GM19240 (cell line): ENCODE results near the gene SLC39A1.

ENCODE experiments used
- DNase-seq: peaks from one replicate; pipeline ENCODE4 v3.0.0; 2011; ENCODE audit warnings: low spot score; ENCODE audit not compliant: insufficient read length

SLC39A1 gene

DNA sequence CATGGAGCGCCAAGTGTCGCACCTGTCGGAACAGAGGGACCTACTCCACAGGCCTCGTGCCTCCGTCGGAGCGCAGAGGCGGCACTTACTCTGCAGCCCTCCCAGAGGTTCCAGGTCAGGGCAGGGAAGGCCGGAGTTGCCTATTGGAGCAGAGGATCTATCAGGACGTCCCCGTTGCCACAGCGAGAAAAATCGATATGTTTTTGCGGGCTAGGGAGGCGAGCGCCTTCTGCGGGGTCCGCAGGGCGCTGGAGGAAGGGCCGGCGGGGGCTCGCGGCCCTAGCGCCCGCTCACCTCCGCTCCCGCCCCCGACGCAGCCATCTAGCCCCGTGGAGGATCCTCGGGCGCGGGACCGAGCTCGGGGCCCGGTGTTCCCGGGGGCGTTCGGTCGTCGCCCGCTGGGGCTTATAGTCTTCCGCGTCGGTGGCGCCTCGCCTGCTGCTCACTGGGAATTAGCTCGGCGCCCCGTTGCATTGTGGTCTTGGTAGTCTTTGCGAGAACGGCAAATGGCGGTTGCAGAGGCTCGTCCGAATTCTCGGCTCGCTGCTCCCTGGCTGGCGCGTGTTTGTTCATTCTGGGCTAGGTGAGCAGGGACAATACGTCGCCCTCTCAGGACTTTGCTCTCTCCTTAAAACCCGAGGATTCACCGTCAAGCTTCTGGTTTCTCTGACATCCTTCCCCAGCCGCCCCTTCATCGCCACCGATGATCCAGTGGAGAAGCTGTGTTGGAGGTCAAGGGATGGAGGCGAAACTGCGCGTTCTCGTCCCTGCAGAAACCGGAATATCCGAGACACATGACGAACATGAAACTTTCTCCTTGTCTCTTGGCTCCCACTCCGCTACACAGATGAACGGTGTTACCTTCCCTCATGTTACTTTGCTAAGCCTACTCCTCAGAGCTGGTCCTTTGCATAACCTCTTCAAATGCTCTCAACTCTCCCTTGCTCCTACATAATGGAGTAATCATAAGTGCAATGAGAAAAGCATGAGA, 14.2 kb upstream of the SLC39A1 start, which contains the start of gene JTB:
Gene JTB (minus strand): TSS at position 425 of the 991 bp plus-strand sequence. CDS start 422 bp downstream, at position 3.
- peak; percentile 66 for DNase-seq

DNA sequence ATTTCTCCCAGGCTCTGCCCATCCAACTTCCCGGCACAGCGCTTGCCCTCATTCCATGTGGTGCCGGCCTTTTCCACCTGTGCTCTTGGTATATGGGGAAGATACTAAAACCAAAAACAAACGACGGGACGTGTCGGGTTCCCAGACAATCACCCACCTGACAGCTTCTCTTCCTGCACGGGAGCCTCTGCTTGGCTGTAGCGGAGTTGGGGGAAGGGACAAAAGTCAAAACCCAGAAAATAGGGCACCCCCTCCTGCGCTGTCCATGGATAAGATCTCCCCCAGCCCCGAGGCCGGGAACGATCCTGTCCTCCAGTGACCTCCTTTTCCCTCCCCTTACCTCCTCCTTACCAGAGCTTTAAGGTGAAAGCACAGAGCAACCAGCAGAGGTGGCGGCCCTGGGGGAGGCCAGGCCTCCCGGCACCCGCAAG, 13.5 kb upstream of the SLC39A1 start:
- no peak for DNase-seq

DNA sequence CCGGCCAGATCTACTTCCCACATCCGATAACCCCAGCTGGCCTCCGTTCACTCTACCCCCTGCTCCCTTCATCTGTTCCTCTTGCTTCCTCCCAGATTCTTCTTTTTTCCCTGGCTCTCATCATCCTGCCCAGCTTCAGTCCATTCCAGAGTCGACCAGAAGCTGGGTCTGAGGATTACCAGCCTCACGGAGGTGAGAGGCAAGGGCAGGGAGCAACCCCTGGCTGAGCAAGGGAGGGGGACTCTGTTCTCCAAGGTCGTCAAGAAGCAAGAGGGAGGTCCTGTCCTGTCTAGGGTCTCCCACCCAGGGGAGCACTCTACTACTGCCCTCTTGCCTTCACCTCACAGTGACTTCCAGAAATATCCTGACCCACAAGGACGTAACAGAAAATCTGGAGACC, 10.2 kb upstream of the SLC39A1 start:
- no peak for DNase-seq

DNA sequence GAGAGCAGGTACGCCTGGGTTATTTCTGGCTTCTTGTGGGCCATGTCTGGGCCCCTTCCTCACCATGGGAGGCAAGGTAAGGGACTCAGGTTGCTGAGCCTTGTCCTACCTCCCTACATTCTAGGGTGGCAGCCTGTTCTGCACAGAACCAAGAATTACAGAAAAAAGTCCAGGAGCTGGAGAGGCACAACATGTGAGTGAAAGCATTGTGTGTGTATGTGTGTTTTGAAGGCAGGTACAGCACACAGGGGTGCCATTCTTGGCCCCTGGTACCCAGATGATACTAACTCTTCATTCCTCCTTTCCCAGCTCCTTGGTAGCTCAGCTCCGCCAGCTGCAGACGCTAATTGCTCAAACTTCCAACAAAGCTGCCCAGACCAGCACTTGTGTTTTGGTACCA, 9.7 kb upstream of the SLC39A1 start:
- no peak for DNase-seq

DNA sequence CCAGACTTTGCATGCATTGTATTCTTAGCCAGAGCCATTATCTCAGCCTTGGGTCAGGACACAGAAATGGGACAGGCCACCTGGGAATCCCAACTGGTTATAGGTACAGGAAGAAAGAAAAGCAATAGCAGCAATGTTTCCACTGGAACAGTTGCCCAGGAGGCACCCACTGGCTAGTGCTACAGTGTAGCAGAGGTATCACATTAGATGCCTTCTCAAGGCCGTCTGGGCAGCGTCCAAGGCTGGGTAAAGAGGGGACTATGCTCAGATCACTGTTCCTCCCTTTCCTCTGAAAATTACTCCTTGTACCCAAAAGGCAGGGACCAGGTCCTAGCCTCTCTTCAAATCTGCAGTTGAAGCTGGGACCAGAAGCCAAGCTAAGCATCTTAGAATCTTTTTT, 7.0 kb upstream of the SLC39A1 start:
- no peak for DNase-seq

DNA sequence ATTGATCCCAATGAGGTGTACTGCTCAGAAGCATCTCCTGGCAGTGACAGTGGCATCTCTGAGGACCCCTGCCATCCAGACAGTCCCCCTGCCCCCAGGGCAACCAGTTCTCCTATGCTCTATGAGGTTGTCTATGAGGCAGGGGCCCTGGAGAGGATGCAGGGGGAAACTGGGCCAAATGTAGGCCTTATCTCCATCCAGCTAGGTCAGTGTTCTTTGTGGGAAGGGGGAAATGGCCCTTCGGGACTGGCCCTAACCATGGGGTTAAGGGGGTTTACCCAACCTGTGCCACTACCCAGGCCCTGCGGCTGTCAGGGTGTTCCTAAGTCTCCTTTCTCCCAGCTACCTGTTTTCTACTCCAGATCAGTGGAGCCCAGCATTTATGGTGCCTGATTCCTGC, 5.6 kb upstream of the SLC39A1 start:
- no peak for DNase-seq

DNA sequence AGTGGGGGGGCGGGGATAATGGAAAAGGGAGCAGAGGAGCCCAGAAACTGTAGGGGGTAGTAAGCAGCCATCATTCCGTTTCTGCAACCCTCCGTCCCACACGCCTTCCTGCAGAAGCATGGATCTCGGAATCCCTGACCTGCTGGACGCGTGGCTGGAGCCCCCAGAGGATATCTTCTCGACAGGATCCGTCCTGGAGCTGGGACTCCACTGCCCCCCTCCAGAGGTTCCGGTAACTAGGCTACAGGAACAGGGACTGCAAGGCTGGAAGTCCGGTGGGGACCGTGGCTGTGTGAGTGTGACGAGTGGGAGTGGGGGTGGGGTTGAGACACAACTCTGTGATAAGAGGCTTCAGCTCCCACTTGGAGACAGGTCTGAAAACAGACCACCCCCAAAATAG, 5.1 kb upstream of the SLC39A1 start:
- DNase-seq = no peak

DNA sequence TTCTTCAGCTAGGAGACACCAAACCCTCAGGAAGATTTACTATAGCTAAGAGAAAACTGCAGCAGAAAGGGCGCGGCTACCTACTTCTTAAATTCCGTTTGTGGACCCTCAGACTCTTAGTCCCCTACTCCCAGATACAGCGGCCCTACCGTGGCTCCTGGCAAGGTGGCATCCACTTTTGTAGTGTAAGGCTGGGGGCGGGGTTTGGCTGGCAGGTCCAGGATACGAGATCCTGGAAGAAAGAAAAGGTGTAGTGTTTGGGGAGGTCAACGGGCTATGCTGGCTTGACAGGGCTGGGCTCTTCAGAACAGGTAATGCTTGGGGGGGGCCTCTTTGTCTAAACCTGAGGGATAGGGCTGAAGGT, 4.6 kb upstream of the SLC39A1 start:
- DNase-seq = no peak

DNA sequence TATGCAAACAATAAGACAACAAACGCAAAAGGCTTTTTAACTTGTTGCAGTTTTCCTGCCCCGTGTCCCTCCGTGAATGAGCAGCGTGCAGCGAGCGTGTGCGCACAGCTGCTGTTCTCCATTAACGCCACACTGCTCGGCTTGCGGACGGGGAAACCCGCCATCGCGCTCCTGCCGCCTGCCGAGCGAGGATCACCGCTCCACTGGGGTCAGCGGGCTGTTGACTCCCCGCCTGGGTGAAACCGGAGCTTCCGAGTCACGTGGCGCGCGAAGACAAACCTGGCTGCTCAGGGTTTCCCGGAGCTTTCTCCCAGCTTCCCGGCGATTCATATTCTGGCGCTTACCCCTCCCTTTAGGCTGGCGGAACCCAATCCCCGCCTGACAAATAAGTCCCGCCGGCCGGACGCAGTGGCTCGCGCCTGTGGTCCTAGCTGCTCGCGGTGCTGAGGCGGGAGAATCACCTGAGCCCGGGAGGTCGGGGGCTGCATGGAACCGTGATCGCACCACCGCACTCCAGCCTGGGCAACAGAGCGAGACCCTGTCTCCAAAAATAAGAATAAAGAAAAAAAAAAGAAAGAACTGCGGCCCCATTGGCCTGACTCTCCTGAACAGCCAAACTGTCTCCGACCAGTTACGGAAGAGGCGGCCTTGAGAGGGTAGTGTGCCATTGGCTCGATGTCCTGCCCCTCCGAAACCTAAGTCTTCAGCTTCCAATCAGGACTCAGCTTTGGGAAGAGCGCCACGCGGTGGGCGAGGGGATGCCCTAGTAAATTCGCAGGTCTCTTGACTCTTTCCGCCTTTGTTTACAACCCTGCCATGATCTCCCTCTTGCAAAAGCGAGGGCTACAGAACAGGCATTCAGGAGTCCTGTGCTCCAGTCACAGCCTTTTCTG, 4.0 kb upstream of the SLC39A1 start, which contains the start of gene CREB3L4:
Gene CREB3L4 (plus strand): TSS at position 796 of the 893 bp plus-strand sequence. CDS start 624 bp downstream, outside the sequence.
- DNase-seq = peak; percentile 77

DNA sequence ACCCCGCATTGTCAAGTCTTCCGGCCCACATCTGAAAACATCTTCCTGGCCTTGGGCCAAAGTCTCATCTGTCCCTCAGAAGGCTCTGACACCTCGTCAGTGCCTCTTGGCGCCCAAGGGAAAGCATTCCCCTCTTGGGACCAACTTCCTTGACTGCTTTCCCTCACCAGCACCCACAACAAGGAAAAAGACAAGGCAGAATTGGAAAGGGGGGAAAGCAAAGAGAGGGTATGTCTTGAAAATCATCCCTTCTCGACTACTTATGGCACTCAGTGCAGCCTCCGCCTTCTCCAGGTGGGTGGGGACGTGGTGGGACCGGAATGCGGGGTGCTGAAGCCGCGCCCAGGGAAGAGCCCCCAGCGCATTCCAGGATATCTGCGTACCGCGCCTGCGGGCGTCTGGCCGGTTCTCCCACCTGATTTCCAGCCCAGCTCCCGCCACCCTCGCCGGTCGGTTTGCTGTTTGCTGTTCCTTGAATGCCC, 554 bp upstream of the SLC39A1 start:
- no peak for DNase-seq

DNA sequence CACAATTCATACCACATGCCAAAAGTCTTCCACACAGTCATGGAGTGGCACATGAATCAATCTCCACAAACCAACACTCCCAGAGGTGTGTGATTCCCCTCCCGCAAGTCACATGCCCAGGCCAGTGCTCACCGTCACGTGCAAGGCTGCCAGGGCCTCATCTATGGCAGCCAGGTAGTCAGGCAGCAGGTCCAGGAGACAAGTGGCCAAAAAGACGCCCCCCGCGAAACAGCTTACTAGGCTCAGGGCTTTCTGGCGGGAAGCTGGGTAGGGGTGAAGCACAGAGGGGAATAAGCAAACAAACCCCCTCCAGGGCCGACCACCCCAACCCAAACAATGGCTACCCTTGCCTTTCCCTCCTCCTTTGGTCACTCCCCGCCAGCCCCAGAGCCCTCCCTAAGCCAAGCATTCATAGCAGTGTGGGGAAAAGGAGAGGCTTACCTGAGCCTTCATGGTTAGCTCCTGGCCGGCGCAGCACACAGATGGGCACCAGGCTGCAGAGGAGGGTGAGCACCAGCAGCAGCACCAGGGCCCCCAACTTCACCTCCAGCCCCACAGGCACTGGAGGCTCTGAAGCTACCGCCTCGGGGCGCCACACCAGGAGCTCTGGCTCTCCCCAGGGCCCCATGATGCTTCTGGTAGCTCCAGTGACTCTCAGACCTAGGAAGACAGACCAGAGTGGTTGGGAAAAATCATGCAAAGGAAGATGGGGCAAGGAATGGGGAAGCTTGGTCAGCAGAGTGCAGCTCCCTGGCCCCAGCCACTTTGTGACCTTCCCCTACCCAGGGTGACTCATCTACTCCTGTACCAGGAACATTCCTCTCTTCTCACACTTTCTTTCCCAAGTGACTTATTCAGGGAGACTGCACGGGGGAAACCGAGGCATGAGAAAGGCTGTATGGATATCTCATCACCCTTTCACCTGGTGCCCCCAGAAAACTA, 978 bp downstream of the SLC39A1 start:
- no peak for DNase-seq

DNA sequence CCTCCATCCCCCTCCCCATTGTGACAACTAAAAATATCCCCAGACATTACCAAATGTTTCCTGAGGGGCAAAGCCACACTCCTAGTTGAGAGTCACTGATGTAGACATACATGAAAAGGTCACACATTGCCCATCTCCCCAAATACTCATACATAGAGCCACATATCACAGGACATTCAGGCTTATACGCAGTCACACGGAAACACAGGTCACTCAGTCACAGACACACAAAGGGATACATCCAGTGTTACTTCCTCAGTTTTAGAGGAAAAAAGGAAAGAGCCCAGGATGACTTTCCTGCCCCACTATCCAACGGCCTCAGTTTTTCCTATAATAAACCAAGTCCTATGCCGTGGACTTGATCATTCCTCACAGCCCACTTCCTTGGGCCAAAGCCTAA, 1.9 kb downstream of the SLC39A1 start:
- DNase-seq = no peak

DNA sequence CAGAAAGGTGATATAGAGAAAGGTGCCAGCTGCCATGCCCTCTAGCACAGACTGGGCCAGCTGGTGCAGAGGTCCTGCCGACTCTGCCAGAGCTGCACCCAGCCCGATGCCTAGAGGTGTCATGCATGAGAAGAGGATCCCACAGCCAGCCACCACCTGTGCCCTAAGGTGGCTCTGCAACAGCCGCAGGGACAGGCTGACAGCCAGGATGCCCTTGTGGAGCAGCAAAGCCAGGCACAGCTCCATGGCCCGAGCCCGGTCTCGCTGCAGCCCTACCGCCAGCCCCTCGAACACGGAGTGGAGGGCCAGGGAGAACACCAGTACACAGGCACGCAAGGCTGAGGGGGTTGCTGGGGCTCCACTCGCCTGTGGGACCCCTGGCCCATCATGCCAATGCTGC, 3.1 kb downstream of the SLC39A1 start:
- no peak for DNase-seq

DNA sequence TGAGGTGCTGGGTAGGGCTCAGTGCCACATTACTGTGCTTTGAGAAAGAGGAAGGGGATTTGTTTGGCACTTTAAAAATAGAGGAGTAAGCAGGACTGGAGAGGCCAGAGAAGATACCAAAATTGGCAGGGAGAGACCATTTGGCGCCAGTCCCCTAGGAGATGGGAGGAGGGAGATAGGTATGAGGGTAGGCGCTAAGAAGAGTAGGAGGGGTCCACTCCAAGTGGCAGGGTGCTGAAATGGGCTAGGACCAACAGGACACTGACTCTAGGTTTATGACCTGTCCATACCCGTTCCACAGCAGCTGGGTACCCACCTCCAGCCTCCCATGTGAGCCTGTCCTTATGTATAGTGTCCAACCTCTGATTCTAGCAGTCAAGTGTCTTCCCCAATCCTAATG, 3.9 kb downstream of the SLC39A1 start:
- DNase-seq = no peak

DNA sequence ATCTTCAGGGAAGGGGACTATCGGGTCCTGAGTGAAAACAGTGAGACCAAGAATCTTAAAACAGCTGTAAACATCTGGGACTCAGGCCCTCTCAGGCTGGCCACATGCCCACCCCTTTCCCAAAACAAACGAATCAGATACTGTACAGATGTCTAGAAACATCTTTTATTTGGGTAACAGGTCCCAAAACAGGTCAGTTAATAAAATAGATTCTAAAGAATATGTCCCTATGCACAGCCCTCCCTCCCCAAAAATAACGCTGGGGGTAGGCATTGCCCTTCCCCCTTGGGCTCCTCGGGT, 4.4 kb downstream of the SLC39A1 start:
- DNase-seq = no peak

DNA sequence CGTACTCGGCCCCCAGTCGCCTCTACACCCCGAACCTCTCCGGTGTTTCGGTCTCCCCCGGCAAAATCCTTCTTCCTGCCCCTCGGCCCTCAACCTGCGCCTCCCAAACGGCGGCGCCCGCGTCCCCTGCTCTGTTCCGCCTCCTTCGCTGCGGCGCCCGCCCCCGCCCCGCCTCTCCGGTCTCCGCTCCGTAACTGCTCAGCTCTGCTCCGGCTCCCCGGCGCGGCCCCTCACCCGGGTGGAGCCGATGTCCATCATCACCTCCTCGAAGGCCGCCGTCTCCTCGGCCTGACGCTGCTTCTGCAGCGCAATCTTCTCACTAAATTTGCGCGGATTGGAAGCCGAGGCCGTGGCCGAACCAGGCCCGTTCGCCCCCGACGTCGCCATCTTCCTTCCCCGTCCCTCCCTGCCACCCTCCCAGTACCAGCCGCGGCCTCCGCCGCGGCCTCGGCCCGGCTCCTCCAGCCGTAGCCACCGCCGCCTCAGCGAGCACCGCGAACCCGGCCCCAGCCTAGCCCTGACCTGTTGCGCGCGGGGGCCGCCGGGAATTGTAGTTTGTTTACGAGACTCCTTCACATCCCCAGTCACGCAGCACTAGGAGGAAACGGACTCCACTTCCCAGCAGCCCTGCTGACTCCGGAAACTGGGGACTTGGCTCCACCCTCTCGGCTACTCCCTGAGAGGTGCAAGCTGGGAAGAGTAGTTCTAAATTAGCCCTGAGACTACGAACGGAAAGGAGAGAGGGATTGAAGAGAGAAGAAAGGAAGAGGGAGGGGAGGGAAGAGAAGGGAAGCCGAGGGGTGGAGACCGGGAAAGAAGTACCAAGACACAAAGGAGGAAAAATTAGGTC, 5.0 kb downstream of the SLC39A1 start, which contains the start of gene CRTC2:
Gene CRTC2 (minus strand): TSS at position 502 of the 850 bp plus-strand sequence. CDS start 115 bp downstream, at position 387.
- peak; percentile 92 for DNase-seq

DNA sequence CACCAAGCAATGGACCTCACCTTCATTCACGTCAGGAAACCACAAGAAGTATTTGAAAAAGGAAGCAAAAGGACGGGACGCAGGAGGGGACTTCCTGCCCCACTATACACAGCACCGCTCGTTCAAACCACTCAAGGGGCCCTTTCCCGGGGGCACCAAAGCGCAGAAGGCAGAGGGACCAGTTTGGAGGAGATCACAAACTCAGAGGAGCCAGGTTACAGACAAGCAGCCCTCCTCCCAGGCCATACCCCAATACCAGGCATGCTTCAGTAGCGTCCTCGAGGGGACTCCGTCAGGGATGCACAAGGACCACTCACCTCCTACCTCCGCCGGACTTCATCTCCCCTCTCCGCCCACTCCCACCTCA, 5.6 kb downstream of the SLC39A1 start:
- peak; percentile 56 for DNase-seq

DNA sequence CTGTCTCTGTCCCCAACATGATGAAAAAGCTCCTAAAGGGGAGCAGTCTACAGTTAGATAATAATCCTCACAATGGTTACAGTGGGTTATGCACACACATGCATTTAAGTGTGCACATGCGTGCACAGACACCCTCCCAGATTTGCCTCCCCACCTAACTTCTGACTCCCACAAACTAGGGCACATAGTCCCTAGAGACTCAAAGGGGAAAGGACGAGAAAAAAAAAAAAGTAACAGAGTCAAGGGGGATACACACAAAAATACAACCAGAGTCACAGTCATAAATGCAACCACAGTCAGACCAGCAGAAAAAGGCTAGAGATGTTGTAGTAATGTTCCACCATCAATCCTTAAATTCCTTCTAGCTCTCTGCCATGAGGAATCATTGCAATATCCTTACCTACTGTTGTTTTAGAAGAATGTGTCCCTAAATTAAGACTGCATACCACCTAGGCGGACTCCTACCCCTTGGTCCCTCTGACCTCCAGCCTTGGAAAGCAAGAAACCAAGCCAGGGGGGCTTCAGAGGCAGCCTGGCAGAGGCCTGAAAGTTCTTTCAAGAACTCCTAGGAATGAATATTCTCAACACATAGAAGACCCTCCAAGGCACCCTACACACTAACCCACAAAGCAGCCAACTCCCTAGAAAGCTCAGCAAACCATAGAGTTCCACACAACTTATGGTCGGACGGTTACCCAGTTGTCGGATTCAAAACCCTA, 6.2 kb downstream of the SLC39A1 start:
- no peak for DNase-seq

DNA sequence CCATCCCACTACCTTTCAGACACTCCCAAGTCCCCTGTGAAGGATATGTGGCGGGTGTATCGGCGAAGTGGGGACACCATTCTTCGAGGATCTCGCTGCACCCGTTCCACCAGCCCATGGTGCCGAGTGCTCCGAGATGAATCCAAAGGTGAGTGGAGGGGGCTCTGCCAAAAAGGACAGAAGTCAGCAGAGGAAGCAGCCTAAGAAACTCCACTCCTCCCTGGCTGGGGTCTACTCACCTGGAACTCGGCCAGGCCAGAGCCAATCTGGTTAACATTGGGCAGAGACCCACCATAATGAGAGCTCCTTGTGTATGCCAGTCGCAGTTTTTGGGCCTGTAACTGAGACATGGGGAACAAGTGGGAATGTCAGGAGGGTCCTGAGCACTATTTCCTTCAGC, 8.5 kb downstream of the SLC39A1 start:
- no peak for DNase-seq
